Breast epithelium (tissue), 3 donors: ENCODE data around the gene FOXP3.

ENCODE experiments used
- CTCF ChIP-seq, 3 donors: fragments of 450-650 bp; IDR thresholded peaks; one replicate each; pipeline ENCODE4 v1.5.1; 2016 to 2017; ENCODE audit warnings: antibody characterized with exemption in 3 of 3, mild to moderate bottlenecking in 3 of 3, moderate library complexity in 3 of 3
- POLR2A ChIP-seq: fragments of 450-650 bp; IDR thresholded peaks from one replicate; pipeline ENCODE4 v1.6.1; 2016; ENCODE audit warnings: antibody characterized with exemption, mild to moderate bottlenecking, moderate library complexity
- POLR2AphosphoS5 ChIP-seq, 3 donors: sonication (generic); formaldehyde crosslinking; IDR thresholded peaks; one replicate each; pipeline ENCODE4 v1.6.1; 2017; ENCODE audit warnings: antibody characterized with exemption in 3 of 3

GRCh38 chrX:49247916-49248811 lies 16.3 kb downstream of the FOXP3 start:
- TF ChIP-seq POLR2A (no peak), CTCF (IDR thresholded peaks at IDR 0.05) (no peak), POLR2AphosphoS5 (IDR thresholded peaks at IDR 0.05) (no peak)
